GM11168 (cell line): ENCODE results near the gene MOGAT3.

Experiments
- in situ Hi-C: fragments of 300-500 bp; cut with MboI; formaldehyde crosslinking; loops from one replicate; pipeline ENCODE4 v1.12.0; 2022; ENCODE audit warnings: low sequenced_read_pairs; ENCODE audit not compliant: unreplicated experiment

Gene MOGAT3

GRCh38 chr7:101234636-101235035, 33.8 kb upstream of the MOGAT3 start:
- in situ Hi-C loops, result no loop called here

DNA sequence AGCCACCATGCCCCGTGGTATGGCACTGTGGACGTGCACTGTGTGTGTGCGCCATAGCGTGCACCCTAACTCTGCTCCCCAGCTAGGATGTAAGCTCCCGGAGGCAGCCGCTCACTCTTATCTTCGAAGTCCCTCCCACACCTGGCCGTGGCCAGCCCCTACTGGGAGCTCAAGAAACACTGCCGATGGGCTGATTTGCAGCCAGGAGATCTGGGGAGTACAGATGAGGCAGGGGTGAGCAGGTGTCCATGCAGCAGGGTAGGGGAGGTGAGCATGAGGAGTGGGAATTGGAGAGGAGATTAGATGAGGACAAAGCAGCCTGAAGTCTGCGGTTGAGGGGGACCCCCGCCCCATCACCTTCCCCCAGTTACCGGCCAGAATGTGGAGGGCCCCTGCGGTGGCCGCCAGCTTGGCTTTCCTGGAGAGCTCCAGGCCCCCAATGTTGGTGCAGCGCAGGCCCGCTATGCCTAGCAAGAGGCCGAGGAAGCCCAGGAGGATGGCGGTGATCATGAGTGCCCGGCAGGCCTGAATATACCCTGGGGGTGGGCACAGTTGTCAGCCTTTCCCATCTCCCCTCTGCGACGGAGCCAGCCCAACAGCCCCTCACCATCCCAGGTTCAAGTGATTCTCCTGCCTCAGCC, 33.2 kb upstream of the MOGAT3 start:
- in situ Hi-C loops, result no loop called here

DNA sequence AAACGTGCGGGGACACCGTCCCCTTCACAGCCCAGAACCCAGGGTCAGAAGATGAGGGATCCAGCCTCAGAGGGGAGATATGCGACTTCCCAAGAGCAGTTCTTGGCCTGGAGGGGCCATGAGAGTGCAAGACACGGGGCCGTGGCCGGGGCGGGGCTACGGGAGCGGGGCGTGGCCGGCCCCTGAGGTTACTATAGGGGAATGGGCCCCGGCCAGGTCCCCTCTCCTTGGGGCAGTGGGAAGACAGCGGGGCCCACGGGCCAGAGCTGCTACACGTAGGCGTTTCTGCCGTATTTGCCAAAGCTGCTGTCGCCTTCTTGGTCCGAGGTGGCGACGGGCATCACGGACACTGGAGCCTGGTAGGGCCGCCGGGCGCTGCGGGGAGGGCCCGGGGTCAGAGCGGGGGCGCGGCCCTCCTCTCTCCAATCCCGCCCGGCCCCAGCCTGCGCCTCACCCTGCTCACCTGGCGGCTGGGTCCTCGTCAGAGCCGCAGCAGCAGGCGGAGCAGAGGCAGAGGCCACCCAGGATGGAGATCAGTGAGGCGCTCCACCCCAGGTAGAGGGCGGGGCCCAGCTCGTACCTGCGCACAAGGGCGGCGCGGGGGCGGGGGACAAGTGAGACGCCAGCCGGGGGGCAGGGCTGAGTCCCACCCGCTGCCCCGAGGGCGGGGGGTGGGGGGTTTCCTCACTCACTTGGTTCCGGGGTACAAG, 31.5 kb upstream of the MOGAT3 start:
- in situ Hi-C loops, result no loop called here

DNA sequence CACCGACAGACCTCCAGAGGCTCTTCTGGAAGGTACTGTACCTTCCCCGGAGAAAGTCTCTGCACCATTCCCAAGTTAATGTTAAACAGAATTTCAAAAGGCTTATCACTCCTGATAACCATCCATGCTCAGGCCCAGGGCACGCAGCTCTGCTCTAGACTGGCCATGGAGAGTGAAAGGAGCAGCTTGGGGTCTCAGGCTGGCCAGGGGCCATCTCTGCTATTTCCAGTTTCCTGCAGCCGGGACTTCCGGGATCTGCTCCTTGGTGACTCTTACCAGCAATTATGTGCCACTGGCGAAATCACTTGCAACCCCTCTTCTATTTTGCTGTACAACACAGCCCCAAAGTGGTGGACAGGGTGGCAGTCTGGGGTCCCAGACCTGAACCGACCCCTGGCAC, 30.8 kb upstream of the MOGAT3 start:
- in situ Hi-C loops, result no loop called here

DNA sequence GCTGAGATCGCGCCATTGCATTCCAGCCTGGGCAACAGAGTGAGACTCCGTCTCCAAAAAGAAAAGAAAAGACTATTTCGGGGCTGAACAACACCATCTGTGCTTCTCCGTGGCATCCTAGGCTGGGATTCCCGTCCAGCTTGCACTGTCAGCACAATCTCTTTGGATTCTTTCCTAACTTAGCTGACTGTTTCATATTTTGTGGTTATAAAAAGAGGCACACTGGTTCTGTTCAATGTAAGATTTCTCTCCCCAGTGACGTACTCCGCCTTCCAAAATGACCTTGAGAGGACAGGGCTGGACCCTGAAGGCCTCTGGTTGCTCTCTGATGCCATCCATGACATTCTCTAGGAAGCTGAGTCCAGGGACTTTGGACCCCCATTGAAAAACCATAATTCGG, 25.9 kb upstream of the MOGAT3 start:
- in situ Hi-C loops, result no loop called here

GRCh38 chr7:101225650-101226049, 24.8 kb upstream of the MOGAT3 start:
- in situ Hi-C loops, result no loop called here

- in situ Hi-C loops, result no loop called here
Observed at GRCh38 chr7:101223528-101223927, 22.7 kb upstream of the MOGAT3 start.

DNA sequence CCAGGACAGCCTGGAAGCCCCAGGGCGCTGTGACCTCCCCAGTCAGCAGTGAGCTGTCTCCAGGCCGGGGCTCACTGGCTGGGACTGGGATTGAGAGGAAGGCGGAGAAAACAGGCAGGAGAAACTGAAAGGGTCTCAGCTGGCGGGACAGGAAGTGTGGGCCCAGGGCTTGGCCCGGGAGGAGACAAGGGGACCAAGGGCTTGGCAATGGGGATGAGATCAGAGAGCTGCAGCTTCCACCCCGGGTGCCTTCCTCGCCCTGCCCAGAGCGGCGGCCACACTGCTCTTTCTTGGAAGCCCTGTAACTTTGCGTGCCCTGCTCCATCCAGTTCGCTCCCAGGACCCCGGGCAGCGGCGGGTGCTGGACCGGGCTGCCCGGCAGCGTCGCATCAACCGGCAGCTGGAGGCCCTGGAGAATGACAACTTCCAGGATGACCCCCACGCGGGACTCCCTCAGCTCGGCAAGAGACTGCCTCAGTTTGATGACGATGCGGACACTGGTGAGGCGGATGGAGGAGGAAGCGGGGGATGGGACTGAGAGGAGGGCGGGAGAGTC, 21.5 kb upstream of the MOGAT3 start:
- in situ Hi-C loops, result no loop called here

DNA sequence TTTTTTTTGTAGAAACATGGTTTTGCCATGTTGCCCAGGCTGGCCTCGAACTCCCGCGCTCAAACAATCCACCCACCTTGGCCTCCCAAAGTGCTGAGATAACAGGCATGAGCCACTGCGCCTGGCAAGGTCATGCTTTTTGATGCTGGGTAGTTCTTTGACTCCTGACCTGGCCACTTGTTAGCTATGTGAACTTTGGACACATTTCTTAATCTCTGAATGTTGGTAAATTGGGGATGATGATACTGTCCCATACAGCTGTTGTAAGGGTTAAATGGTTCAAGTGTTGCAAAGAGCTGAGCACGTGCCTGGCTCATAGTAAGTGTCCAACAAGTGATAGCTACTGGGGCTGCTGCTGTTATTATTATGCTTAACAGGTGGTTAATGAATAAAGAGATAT, 19.5 kb upstream of the MOGAT3 start:
- in situ Hi-C loops, result no loop called here

GRCh38 chr7:101218236-101219125, 17.6 kb upstream of the MOGAT3 start:
- in situ Hi-C loops, result no loop called here

GRCh38 chr7:101217388-101218235, 16.8 kb upstream of the MOGAT3 start, which contains the start of the genes PLOD3 and ZNHIT1:
TSS of gene PLOD3 (minus strand) at chr7:101217581. CDS start at chr7:101217274, 307 bp downstream.
TSS of gene ZNHIT1 (plus strand) at chr7:101218165. CDS start at chr7:101218196, 31 bp downstream.
- in situ Hi-C loops, result no loop called here

DNA sequence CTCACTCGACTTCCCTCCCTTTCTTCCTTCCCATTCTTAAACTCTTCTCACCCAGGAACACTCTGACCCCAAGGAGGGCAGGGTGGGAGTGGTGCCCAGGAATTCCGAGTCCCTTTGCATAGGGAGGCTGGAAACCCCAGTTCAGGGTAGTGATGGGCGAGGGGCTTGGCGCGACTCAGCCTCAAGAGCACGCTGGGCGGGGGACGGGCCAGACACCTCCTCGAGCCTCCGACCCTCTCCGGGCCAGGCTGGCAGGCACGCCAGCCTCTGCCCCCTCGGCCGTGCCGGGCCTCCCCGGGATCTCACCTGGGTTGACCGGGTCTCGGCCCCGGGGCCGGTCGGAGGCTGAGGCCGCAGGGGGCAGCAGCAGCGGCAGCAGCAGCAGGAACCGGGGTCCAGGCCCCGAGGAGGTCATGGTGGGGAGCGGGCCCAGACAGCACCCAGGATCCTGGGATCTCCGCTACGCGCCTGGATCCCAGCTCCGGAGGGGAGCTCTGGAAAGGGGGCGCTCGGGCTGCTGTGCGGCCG, 16.1 kb upstream of the MOGAT3 start:
- in situ Hi-C loops, result no loop called here

DNA sequence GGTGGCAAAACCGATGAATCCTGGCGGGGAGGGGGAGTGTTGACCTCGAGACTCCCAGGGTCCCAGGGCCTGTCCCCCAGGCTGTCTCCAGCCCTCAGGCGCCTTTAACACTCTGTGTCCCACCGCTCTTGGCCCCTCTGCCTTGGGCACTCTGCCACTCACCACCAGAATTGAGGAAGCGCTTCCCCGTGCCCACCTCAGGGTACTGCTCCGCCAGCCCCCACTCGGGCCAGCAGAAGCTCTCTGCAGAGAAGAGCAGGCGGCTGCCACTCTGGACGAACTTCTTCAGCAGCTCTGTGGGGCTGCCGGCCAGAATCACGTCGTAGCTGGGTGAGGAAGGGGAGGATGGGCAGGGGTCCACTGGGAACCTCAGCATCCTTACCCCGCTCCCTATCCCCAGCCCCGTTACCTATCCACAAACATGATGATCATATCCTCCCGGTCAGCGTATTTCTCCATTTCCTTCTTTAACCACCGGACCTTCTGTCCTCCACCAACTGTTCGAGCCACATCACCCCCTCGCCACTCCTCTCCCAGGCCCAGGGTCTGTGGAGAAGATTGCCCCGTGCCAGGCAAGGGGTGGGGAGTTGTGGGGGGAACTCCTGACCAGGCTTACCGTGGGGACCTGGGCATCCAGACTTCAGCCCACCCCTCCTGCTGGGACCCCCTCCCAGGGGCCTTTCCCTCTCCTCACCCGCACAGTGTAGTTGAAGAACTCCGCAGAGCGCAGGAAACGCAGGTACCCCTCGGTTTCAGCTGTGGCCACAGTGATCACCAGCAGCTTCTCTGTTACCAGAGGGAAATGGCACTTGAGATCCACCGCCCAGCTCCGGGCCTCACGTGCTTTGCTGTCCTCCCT, 15.4 kb upstream of the MOGAT3 start:
- in situ Hi-C loops, result no loop called here

DNA sequence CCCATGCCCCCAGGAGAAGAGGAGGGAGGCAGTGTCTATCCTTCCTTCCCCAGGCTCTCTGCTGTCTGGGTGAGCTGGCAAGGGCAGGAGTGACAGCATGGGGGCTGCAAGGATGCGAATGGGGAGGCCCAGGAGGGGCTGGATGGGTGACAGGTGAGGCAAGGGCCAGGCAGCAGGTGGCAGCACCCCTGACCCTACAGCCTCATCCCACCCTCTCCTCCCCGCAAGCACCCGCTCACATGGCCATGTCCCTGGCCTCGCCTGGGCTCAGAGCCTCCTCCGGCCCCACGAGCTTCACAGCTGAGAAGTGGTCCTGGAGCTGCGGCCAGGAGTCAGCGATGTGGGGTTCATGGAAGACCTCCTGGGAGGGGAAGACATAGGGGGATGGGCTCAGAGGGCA, 11.2 kb upstream of the MOGAT3 start:
- in situ Hi-C loops, result no loop called here

DNA sequence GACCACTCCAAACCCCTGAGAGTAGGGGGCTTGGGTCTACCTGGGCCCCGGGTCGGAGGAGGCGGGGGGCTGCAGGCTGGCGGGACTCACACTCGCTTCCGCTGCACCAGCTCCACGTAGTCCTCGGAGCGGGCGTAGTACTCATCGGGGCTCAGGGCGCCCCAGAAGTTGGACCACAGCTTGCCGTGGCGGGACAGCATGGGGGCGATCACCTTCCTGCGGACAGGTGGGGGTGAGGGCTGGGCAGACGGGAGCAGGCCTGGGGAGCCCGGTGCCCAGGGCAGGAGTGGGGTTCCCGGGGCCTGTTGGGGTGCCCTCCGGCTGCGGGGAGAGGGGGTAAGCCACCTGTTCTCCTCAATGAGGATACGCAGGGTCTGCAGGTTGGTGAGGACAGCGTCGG, 10.7 kb upstream of the MOGAT3 start:
- in situ Hi-C loops, result no loop called here

DNA sequence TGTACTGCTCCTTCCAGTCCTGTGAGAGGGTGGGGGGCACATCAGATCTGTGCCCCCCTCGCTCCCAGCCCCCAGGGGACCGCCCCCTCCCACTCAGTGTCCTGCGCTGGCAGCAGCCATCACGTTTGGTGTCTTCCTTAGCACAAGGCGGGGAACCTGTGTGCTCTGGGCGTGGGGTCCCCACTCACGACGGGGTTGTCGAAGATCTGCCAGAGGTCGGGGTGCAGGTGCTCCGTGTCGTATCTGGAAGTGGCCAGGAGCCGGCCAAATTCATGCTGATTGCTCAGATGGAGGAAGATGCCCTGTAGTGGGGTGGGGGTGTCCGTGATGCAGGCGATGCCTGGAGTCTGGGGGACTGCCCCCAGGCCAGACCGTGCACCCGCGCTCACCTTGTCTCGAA, 9.3 kb upstream of the MOGAT3 start:
- in situ Hi-C loops, result no loop called here

DNA sequence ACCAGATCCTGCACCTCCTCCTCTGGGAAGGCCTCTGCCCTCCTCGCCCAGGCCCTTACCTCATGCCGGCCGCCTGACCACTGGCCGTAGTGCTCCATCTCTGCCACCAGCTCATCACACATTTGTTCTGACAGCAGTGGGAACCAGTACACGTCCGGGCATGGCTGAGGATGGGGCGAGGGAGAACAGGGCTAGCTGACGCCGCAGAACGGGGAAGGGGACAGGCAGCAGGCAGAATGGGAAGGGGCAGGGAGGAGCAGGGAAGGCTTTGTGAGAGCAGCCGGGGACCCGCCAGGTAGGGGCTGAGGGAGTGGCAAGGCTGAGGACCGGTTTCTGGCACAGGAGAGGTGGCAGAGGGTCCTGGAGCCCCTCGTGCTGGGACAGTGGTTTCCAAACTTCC, 8.0 kb upstream of the MOGAT3 start:
- in situ Hi-C loops, result no loop called here

DNA sequence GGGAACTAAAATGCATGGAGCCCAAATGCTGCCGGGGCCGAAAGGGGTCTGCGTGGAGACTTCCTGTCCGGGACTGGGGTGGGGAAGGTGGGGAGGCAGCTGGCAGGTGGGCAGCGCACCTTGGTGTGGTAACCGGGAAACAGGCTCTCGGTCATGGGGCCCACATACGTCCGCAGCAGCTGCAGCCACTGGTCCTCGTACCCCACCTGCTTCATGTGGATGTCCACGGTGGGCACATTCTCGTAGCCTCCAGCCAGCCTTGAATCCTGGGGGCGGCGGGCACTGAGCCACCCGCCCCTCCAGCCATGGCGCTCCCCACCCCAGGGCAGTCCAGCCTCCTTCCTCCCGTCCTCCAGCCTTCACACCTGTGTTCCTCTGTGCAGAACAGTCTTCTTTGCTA, 6.6 kb upstream of the MOGAT3 start:
- in situ Hi-C loops, result no loop called here

- in situ Hi-C loops, result no loop called here
Observed at GRCh38 chr7:101206665-101207042, 5.8 kb upstream of the MOGAT3 start.
